NCI-H460 (cell line): ENCODE measurements around the gene NUP62. TPM values are rescaled to one million over a fixed set of nuclear protein-coding genes. Genes with fewer than 3 reads are reported as not detected.

ENCODE experiments used
- DNase-seq: peaks from one replicate; pipeline ENCODE4 v3.0.0-alpha.2; 2016; ENCODE audit warnings: low read depth; ENCODE audit errors: extremely low read depth
- total RNA-seq: library from RNA; depleted of rRNA; stranded (reverse); fragments of >200 nt; shearing (Covaris generic); gene quantifications from 2 replicates; pipeline ENCODE4 v1.2.3, GENCODE V29; 2014

NUP62 gene
- total RNA-seq, 1 experiment from 2014 or later, result 22.3 TPM

GRCh38 chr19:49872245-49873128 lies 56.8 kb downstream of the NUP62 start:
- DNase-seq, result no peak

- no peak for DNase-seq
Observed at GRCh38 chr19:49871349-49871985, 57.8 kb downstream of the NUP62 start.

GRCh38 chr19:49870309-49870901 lies 58.9 kb downstream of the NUP62 start:
- DNase-seq, result no peak

GRCh38 chr19:49869484-49870308 lies 59.6 kb downstream of the NUP62 start:
- peak; percentile 99 for DNase-seq

- DNase-seq, result no peak
Observed at GRCh38 chr19:49869009-49869483, 60.3 kb downstream of the NUP62 start.

- peak; percentile 80 for DNase-seq
Observed at GRCh38 chr19:49866933-49867782, 62.1 kb downstream of the NUP62 start, which contains the start of gene PNKP. Gene PNKP (minus strand): TSS chr19:49867576. CDS start chr19:49867204, 372 bp downstream.

- DNase-seq, result no peak
Observed at GRCh38 chr19:49864890-49865289, 64.4 kb downstream of the NUP62 start.

- DNase-seq, result no peak
Observed at GRCh38 chr19:49863935-49864320, 65.4 kb downstream of the NUP62 start.

GRCh38 chr19:49863254-49863934 lies 65.9 kb downstream of the NUP62 start:
- DNase-seq, result no peak

GRCh38 chr19:49862391-49863253 lies 66.7 kb downstream of the NUP62 start:
- DNase-seq, result no peak

- DNase-seq, result no peak
Observed at GRCh38 chr19:49861541-49862378, 67.5 kb downstream of the NUP62 start.

GRCh38 chr19:49861107-49861506 lies 68.2 kb downstream of the NUP62 start:
- no peak for DNase-seq

- DNase-seq, result no peak
Observed at GRCh38 chr19:49860336-49861102, 68.8 kb downstream of the NUP62 start.

- no peak for DNase-seq
Observed at GRCh38 chr19:49859682-49860335, 69.5 kb downstream of the NUP62 start.

GRCh38 chr19:49858088-49858985 lies 71.0 kb downstream of the NUP62 start:
- DNase-seq, result no peak
